ENCODE data around the gene ZBED4. TPM values are rescaled to one million over a fixed set of nuclear protein-coding genes. Genes with fewer than 3 reads are reported as not detected.

ZBED4 gene
- total and polyA plus RNA-seq, 10 donors = 2.9 to 23.2 (median 13.9) TPM

DNA sequence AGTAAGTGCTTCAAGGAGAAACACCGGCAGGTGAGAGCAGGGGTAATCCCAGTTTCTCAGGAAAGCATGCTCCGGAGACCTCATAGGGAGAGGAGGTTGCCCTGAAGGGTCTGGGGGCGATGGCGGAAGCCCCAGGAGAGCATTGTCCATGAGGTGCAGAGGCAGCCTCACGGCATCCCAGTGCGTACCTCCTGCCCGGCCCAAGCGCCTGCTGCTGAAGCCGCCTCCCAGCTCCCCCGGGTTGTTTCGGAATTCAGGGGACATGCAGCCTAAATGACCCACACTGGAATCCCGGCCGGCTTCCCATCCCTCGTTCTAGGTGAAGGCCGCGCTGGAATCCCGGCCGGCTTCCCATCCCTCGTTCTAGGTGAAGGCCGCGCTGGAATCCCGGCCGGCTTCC is 2.7 kb downstream of the ZBED4 start:
- H3K27me3 ChIP-seq (replicated peaks in 1 of 7) = no peaks in the 10 kb centered on the region
- no peaks in the 10 kb centered on the region for H3K36me3 ChIP-seq
- 67 to 95% (median 81%) methylated on average over 4 to 19 of the region's 23 CpGs for WGBS, 5 donors
- no peaks in the 10 kb centered on the region for H3K9me3 ChIP-seq
- H3K4me3 ChIP-seq = peak overlapping the region in 1 of 8 donors; percentile 76
- peaks cover 15 to 78% (median 39%) of the 10 kb centered on the region in 6 donors for H3K4me1 ChIP-seq
- intact Hi-C loops (cut with DNase I; ENCODE audit: low total_unique reads) = no loop called here
- no peak for DNase-seq
- peak overlapping the region in 5 of 8 donors; percentile 36 to 96 (median 78) for H3K27ac ChIP-seq
- no peak for TF ChIP-seq CTCF (IDR thresholded peaks at IDR 0.05 in 8 of 11, conservative IDR thresholded peaks at IDR 0.05 in 3 of 11)
- peak in 1 of 3 donors; percentile 12 for TF ChIP-seq POLR2AphosphoS5 (IDR thresholded peaks at IDR 0.05)
- no peak for TF ChIP-seq POLR2A (IDR thresholded peaks at IDR 0.05)

- WGBS, 5 donors = 76 to 90% (median 84%) methylated on average over 22 to 31 of the region's 31 CpGs
- intact Hi-C loops (cut with DNase I; ENCODE audit: low total_unique reads) = no loop called here
Observed at GRCh38 chr22:49856766-49857618, 3.3 kb downstream of the ZBED4 start.

GRCh38 chr22:49858827-49859226 is 5.2 kb downstream of the ZBED4 start:
- 79 to 93% (median 89%) methylated on average over 13 to 14 of the region's 14 CpGs for WGBS, 5 donors
- peak; percentile 63 for DNase-seq
- intact Hi-C loops (cut with DNase I; ENCODE audit: low total_unique reads) = no loop called here

More at GRCh38 chr22:49856766-49857618, 3.3 kb downstream of the ZBED4 start:
- H3K27ac ChIP-seq = peak overlapping the region in 4 of 8 donors; percentile 14 to 96 (median 41)
- H3K4me3 ChIP-seq = no peak overlapping the region
- TF ChIP-seq CTCF (IDR thresholded peaks at IDR 0.05 in 8 of 11, conservative IDR thresholded peaks at IDR 0.05 in 3 of 11) (no peak), POLR2A (IDR thresholded peaks at IDR 0.05) (no peak), POLR2AphosphoS5 (IDR thresholded peaks at IDR 0.05) (peak in 1 of 3 donors; percentile 14)
- no peaks in the 10 kb centered on the region for H3K27me3 ChIP-seq (replicated peaks in 1 of 7)
- DNase-seq = peak; percentile 77
- no peaks in the 10 kb centered on the region for H3K9me3 ChIP-seq
- H3K36me3 ChIP-seq = no peaks in the 10 kb centered on the region
- H3K4me1 ChIP-seq = peaks cover 15 to 79% (median 43%) of the 10 kb centered on the region in 6 donors

More at GRCh38 chr22:49858827-49859226, 5.2 kb downstream of the ZBED4 start:
- no peaks in the 10 kb centered on the region for H3K36me3 ChIP-seq
- peaks cover 12 to 81% (median 40%) of the 10 kb centered on the region in 6 donors for H3K4me1 ChIP-seq
- TF ChIP-seq CTCF (IDR thresholded peaks at IDR 0.05 in 8 of 11, conservative IDR thresholded peaks at IDR 0.05 in 3 of 11) (no peak), POLR2AphosphoS5 (IDR thresholded peaks at IDR 0.05) (no peak), POLR2A (IDR thresholded peaks at IDR 0.05) (no peak)
- H3K9me3 ChIP-seq = no peaks in the 10 kb centered on the region
- no peak overlapping the region for H3K27ac ChIP-seq
- no peak overlapping the region for H3K4me3 ChIP-seq
- no peaks in the 10 kb centered on the region for H3K27me3 ChIP-seq (replicated peaks in 1 of 7)

Measured in spleen (tissue), 11 donors.